ENCODE results near the gene DUSP18.

The DUSP18 gene

DNA sequence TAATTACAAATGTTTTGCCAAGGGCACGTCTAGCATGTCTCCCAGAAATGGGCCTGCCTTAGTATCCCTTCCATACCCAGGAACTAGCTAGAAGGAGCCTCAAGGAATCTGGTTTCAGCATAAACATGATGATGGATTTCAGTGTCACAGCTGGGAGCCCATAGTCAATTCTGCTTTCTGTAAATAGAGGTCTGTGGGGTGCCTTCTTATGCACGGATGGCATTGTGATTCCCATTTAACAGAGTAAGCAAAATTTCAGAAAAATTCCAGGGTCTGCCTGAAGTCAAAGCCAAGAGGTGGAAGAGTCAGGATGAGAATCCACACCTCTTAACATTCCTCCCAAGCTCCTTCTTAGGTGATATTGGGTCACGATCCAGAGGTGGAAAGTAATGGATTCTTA, 12.1 kb downstream of the DUSP18 start:
- Histone ChIP-seq H3K27ac (replicated peaks) (no peak overlapping the region), H3K27me3 (ENCODE audit: insufficient read depth, poor library complexity, severe bottlenecking) (no peaks in the 10 kb centered on the region), H3K4me3 (replicated peaks; ENCODE audit: insufficient read depth, low read length) (no peak overlapping the region)
- TF ChIP-seq GABPA (IDR thresholded peaks at IDR 0.05; ENCODE audit: low read depth) (no peak), SPI1 (IDR thresholded peaks at IDR 0.05; ENCODE audit: borderline replicate concordance, low read depth) (no peak)
- no peak for DNase-seq (ENCODE audit: low read depth in 1 of 2, low spot score in 1 of 2)

DNA sequence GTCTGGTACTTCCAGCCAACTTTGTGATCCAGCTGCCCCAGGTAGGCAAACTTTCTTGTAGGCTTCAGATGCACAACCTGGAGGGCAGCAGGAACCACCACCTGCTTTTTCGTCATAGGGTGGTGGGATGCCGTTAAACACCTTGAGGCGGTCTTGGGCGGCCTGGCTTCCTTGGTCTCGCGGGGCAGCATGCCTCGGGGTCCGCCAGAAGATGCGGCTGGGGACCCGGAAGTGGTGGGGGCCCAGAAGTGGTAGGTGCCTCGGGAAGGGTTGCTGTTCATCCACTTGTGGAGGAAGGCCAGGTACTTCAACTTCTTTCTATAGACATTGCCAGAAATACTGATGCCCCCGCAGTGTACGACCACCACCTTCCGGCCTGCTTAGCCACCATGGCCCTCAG, 13.3 kb downstream of the DUSP18 start:
- Histone ChIP-seq H3K4me3 (replicated peaks; ENCODE audit: insufficient read depth, low read length) (no peak overlapping the region), H3K27me3 (ENCODE audit: insufficient read depth, poor library complexity, severe bottlenecking) (no peaks in the 10 kb centered on the region), H3K27ac (replicated peaks) (no peak overlapping the region)
- no peak for TF ChIP-seq SPI1 (IDR thresholded peaks at IDR 0.05; ENCODE audit: borderline replicate concordance, low read depth)
- TF ChIP-seq, protein P1, sequence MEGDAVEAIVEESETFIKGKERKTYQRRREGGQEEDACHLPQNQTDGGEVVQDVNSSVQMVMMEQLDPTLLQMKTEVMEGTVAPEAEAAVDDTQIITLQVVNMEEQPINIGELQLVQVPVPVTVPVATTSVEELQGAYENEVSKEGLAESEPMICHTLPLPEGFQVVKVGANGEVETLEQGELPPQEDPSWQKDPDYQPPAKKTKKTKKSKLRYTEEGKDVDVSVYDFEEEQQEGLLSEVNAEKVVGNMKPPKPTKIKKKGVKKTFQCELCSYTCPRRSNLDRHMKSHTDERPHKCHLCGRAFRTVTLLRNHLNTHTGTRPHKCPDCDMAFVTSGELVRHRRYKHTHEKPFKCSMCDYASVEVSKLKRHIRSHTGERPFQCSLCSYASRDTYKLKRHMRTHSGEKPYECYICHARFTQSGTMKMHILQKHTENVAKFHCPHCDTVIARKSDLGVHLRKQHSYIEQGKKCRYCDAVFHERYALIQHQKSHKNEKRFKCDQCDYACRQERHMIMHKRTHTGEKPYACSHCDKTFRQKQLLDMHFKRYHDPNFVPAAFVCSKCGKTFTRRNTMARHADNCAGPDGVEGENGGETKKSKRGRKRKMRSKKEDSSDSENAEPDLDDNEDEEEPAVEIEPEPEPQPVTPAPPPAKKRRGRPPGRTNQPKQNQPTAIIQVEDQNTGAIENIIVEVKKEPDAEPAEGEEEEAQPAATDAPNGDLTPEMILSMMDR (IDR thresholded peaks at IDR 0.05; ENCODE audit: insufficient read depth, low read length) = no peak
- TF ChIP-seq POLR2AphosphoS5 (IDR thresholded peaks at IDR 0.05; ENCODE audit: low read depth) = no peak
- no peak for TF ChIP-seq GABPA (IDR thresholded peaks at IDR 0.05; ENCODE audit: low read depth)
- TF ChIP-seq, protein P2, sequence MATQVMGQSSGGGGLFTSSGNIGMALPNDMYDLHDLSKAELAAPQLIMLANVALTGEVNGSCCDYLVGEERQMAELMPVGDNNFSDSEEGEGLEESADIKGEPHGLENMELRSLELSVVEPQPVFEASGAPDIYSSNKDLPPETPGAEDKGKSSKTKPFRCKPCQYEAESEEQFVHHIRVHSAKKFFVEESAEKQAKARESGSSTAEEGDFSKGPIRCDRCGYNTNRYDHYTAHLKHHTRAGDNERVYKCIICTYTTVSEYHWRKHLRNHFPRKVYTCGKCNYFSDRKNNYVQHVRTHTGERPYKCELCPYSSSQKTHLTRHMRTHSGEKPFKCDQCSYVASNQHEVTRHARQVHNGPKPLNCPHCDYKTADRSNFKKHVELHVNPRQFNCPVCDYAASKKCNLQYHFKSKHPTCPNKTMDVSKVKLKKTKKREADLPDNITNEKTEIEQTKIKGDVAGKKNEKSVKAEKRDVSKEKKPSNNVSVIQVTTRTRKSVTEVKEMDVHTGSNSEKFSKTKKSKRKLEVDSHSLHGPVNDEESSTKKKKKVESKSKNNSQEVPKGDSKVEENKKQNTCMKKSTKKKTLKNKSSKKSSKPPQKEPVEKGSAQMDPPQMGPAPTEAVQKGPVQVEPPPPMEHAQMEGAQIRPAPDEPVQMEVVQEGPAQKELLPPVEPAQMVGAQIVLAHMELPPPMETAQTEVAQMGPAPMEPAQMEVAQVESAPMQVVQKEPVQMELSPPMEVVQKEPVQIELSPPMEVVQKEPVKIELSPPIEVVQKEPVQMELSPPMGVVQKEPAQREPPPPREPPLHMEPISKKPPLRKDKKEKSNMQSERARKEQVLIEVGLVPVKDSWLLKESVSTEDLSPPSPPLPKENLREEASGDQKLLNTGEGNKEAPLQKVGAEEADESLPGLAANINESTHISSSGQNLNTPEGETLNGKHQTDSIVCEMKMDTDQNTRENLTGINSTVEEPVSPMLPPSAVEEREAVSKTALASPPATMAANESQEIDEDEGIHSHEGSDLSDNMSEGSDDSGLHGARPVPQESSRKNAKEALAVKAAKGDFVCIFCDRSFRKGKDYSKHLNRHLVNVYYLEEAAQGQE (IDR thresholded peaks at IDR 0.05; ENCODE audit: insufficient replicate concordance, low read depth) = no peak
- DNase-seq (ENCODE audit: low read depth in 1 of 2, low spot score in 1 of 2) = no peak

DNA sequence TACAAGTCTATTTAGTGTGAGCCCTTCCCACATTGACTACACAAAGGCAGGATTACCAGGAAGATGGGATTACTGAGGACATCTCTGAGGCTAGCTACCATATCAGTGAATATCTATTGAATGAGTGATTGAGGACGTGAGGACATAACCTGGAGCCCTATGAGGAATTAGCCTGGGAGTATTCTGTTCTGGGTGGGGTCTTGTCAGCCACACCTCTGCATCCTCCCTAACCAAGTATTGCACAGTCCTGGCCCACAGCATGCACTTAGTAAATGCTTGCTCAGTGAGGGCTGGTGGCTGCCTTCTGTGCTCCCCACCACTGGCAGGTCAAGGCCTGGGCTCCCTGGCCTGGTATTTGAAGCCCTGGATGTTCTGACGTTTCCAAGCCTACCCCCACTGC, 14.8 kb downstream of the DUSP18 start:
- no peaks in the 10 kb centered on the region for H3K27me3 ChIP-seq (ENCODE audit: insufficient read depth, poor library complexity, severe bottlenecking)
- H3K4me3 ChIP-seq (replicated peaks; ENCODE audit: insufficient read depth, low read length) = no peak overlapping the region
- TF ChIP-seq POLR2AphosphoS5 (IDR thresholded peaks at IDR 0.05; ENCODE audit: low read depth) (no peak), SPI1 (IDR thresholded peaks at IDR 0.05; ENCODE audit: borderline replicate concordance, low read depth) (no peak), GABPA (IDR thresholded peaks at IDR 0.05; ENCODE audit: low read depth) (no peak)
- TF ChIP-seq, protein P2 (IDR thresholded peaks at IDR 0.05; ENCODE audit: insufficient replicate concordance, low read depth) = no peak
- TF ChIP-seq, protein P1 (IDR thresholded peaks at IDR 0.05; ENCODE audit: insufficient read depth, low read length) = no peak
- no peak overlapping the region for H3K27ac ChIP-seq (replicated peaks)
- DNase-seq (ENCODE audit: low read depth in 1 of 2, low spot score in 1 of 2) = no peak

DNA sequence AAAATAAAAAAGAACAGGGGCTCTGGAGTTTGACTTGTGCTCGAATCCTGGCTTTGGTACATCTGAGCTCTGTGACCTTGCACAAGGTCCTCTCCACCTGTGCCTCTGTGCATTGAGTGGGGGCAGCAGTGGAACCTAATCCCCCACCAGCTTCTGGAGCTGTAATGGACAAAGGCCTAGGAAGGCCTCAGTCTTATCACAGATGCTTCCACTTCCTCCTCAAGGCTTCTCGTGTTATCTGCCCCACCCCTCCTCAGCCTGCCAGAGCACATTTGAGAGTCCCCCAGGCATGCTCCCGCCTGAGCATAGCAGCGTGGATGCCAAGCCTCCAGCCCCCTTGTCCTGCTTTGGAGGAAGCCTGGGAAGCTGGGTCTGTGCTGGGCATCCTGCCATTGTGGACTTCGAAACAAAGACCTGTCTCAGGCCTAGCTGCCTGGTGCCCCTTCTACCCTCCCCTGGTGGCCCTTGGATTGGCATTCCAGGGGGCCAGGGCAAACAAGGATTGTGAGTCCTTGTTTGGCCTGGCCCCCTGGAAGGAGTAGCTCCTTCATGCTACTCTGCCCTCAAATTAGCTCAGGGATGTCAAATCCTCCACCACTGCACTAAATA, 17.1 kb downstream of the DUSP18 start:
- DNase-seq (ENCODE audit: low read depth in 1 of 2, low spot score in 1 of 2) = no peak
- no peak overlapping the region for H3K27ac ChIP-seq (replicated peaks)

More for the DNA sequence above, 17.1 kb downstream of the DUSP18 start:
- Histone ChIP-seq H3K4me3 (replicated peaks; ENCODE audit: insufficient read depth, low read length) (no peak overlapping the region), H3K27me3 (ENCODE audit: insufficient read depth, poor library complexity, severe bottlenecking) (no peaks in the 10 kb centered on the region)
- TF ChIP-seq SPI1 (IDR thresholded peaks at IDR 0.05; ENCODE audit: borderline replicate concordance, low read depth) (no peak), POLR2AphosphoS5 (IDR thresholded peaks at IDR 0.05; ENCODE audit: low read depth) (no peak), GABPA (IDR thresholded peaks at IDR 0.05; ENCODE audit: low read depth) (no peak)
- TF ChIP-seq, protein P1 (IDR thresholded peaks at IDR 0.05; ENCODE audit: insufficient read depth, low read length) = no peak
- TF ChIP-seq, protein P2 (IDR thresholded peaks at IDR 0.05; ENCODE audit: insufficient replicate concordance, low read depth) = no peak
